IMR-90 (cell line): ENCODE data around the gene RFX2.

Source experiments
- BHLHE40 ChIP-seq: fragments of 150-350 bp; IDR thresholded peaks from 2 replicates; pipeline ENCODE4 v1.6.1; 2016; ENCODE audit warnings: mild to moderate bottlenecking, low read depth, low read length
- CHD1 ChIP-seq: IDR thresholded peaks from 2 replicates; pipeline ENCODE4 v1.6.1; 2012; ENCODE audit warnings: low read depth, low read length, improper control_type of control experiment
- CTCF ChIP-seq: conservative IDR thresholded peaks from 2 replicates; pipeline ENCODE4 v1.5.1; 2012; ENCODE audit warnings: mild to moderate bottlenecking, low read depth, low read length, improper control_type of control experiment
- ELK1 ChIP-seq: fragments of 150-350 bp; IDR thresholded peaks from 2 replicates; pipeline ENCODE4 v1.6.1; 2016; ENCODE audit warnings: low read depth, mild to moderate bottlenecking, low read length, moderate library complexity, borderline replicate concordance
- FOS ChIP-seq: fragments of 150-350 bp; IDR thresholded peaks from 2 replicates; pipeline ENCODE4 v1.6.1; 2016; ENCODE audit warnings: low read depth, low read length
- MAFK ChIP-seq: IDR thresholded peaks from 2 replicates; pipeline ENCODE4 v1.6.1; 2012; ENCODE audit warnings: low read depth, low read length, improper control_type of control experiment
- MXI1 ChIP-seq: IDR thresholded peaks from 2 replicates; pipeline ENCODE4 v1.6.1; 2012; ENCODE audit warnings: low read depth, mild to moderate bottlenecking, low read length, moderate library complexity, borderline replicate concordance
- POLR2A ChIP-seq: IDR thresholded peaks from 2 replicates; pipeline ENCODE4 v1.6.1; 2012; ENCODE audit warnings: mild to moderate bottlenecking, low read depth, low read length
- RAD21 ChIP-seq: IDR thresholded peaks from 2 replicates; pipeline ENCODE4 v1.6.1; 2012; ENCODE audit warnings: low read length, improper control_type of control experiment
- RCOR1 ChIP-seq: IDR thresholded peaks from 2 replicates; pipeline ENCODE4 v1.6.1; 2012; ENCODE audit warnings: mild to moderate bottlenecking, low read length, improper control_type of control experiment; ENCODE audit not compliant: insufficient replicate concordance
- RFX5 ChIP-seq: IDR thresholded peaks from 2 replicates; pipeline ENCODE4 v1.8.0; 2012; ENCODE audit warnings: low read depth, mild to moderate bottlenecking, low read length, moderate library complexity
- SMC3 ChIP-seq: fragments of 150-350 bp; IDR thresholded peaks from 2 replicates; pipeline ENCODE4 v1.6.1; 2016; ENCODE audit warnings: low read depth, mild to moderate bottlenecking, antibody characterized with exemption, low read length, moderate library complexity

GRCh38 chr19:6034512-6034911 is 75.8 kb downstream of the RFX2 start:
- no peak for TF ChIP-seq POLR2A
- no peak for TF ChIP-seq CTCF
- TF ChIP-seq BHLHE40 = no peak
- no peak for TF ChIP-seq RFX5
- TF ChIP-seq ELK1 = no peak
- TF ChIP-seq SMC3 = no peak
- no peak for TF ChIP-seq FOS
- no peak for TF ChIP-seq RAD21
- TF ChIP-seq MAFK = no peak
- TF ChIP-seq CHD1 = no peak
- TF ChIP-seq MXI1 = no peak
- no peak for TF ChIP-seq RCOR1
